Transverse colon (tissue), 4 donors: ENCODE data around the gene PBX1. TPM values are rescaled to one million over a fixed set of nuclear protein-coding genes. Genes with fewer than 3 reads are reported as not detected.

Experiments used
- DNase-seq: peaks from one replicate; pipeline ENCODE4 v3.0.0-alpha.2; 2019
- H3K27ac ChIP-seq, 4 donors: fragments of 200-600 bp; sonication (generic); 2 replicates each; pipeline ENCODE4 v1.5.1; 2016 to 2018; ENCODE audit warnings: inconsistent platforms in 4 of 4
- H3K27me3 ChIP-seq: fragments of 200-600 bp; sonication (generic); 2 replicates; pipeline ENCODE4 v1.5.1; 2017; ENCODE audit warnings: inconsistent platforms
- H3K36me3 ChIP-seq, 4 donors: fragments of 200-600 bp; sonication (generic); 2 replicates each; pipeline ENCODE4 v1.5.1; 2017 to 2019; ENCODE audit warnings: inconsistent platforms in 4 of 4
- H3K4me1 ChIP-seq, 4 donors: fragments of 200-600 bp; sonication (generic); 2 replicates each; pipeline ENCODE4 v1.5.1; 2017 to 2020; ENCODE audit warnings: inconsistent platforms in 4 of 4
- H3K4me3 ChIP-seq, 4 donors: fragments of 200-600 bp; sonication (generic); 1 replicate in 1 of 4; 2 replicates in 3 of 4; pipeline versions ENCODE4 v1.5.1 to v1.6.1; 2017 to 2019; ENCODE audit warnings: inconsistent platforms in 4 of 4
- H3K9me3 ChIP-seq, 2 donors: fragments of 200-600 bp; sonication (generic); 2 replicates each; pipeline ENCODE4 v1.5.1; 2017 to 2019; ENCODE audit warnings: inconsistent platforms in 2 of 2
- EP300 ChIP-seq: sonication (generic); formaldehyde crosslinking; IDR thresholded peaks from one replicate; pipeline ENCODE4 v1.6.1; 2017; ENCODE audit warnings: antibody characterized with exemption, low read depth
- POLR2A ChIP-seq: fragments of 450-650 bp; IDR thresholded peaks from one replicate; pipeline ENCODE4 v1.6.1; 2016; ENCODE audit warnings: antibody characterized with exemption, mild to moderate bottlenecking, moderate library complexity
- POLR2AphosphoS5 ChIP-seq, 3 donors: sonication (generic); formaldehyde crosslinking; IDR thresholded peaks; one replicate each; pipeline ENCODE4 v1.6.1; 2016; ENCODE audit warnings: antibody characterized with exemption in 3 of 3
- WGBS, 2 donors: methylation state at CpG; one replicate each; pipeline ENCODE4 v1.1.5; 2018; ENCODE audit warnings: low coverage in 1 of 2; 5-methylcytosine and 5-hydroxymethylcytosine counted together
- in situ Hi-C, 4 donors: fragments of 200-750 bp; cut with MboI; loops; one replicate each; pipeline versions ENCODE4 v1.15.0 to v1.15.1; 2017; ENCODE audit warnings: low sequenced_read_pairs in 3 of 4, low pct_ligation_motif_present in 1 of 4, low pct_unique_long_range_greater_than_20kb in 1 of 4
- intact Hi-C: fragments of 100-400 bp; cut with DNase I; formaldehyde crosslinking; loops from one replicate; pipeline ENCODE4 v1.15.1; 2023; ENCODE audit warnings: low total_unique reads
- total RNA-seq, 4 donors: library from RNA; depleted of rRNA; stranded (reverse); fragments of >200 nt; gene quantifications; one replicate each; pipeline ENCODE4 v1.1.0, GENCODE V29; 2016
- TF ChIP-seq, protein P1 (sequence below), 5 experiments: fragments of 200-600 bp in 3 of 5; fragments of 450-650 bp in 2 of 5; sonication (generic) in 3 of 5; IDR thresholded peaks; 1 replicate in 2 of 5; 2 replicates in 3 of 5; pipeline ENCODE4 v1.5.1; 2016 to 2017; ENCODE audit warnings: antibody characterized with exemption in 5 of 5, inconsistent platforms in 3 of 5, mild to moderate bottlenecking in 2 of 5, moderate library complexity in 1 of 5

The PBX1 gene
- total RNA-seq, 4 donors from 2014 or later, result 46.8 to 77.2 (median 50.7) TPM

GRCh38 chr1:164630626-164631396 is 71.8 kb downstream of the PBX1 start:
- 38 to 48% methylated on average over 3 of the region's 3 CpGs for WGBS, 2 donors
- H3K9me3 ChIP-seq, result no peaks in the 10 kb centered on the region
- TF ChIP-seq POLR2AphosphoS5 (IDR thresholded peaks at IDR 0.05), result no peak
- no peak for TF ChIP-seq POLR2A
- TF ChIP-seq, protein P1, sequence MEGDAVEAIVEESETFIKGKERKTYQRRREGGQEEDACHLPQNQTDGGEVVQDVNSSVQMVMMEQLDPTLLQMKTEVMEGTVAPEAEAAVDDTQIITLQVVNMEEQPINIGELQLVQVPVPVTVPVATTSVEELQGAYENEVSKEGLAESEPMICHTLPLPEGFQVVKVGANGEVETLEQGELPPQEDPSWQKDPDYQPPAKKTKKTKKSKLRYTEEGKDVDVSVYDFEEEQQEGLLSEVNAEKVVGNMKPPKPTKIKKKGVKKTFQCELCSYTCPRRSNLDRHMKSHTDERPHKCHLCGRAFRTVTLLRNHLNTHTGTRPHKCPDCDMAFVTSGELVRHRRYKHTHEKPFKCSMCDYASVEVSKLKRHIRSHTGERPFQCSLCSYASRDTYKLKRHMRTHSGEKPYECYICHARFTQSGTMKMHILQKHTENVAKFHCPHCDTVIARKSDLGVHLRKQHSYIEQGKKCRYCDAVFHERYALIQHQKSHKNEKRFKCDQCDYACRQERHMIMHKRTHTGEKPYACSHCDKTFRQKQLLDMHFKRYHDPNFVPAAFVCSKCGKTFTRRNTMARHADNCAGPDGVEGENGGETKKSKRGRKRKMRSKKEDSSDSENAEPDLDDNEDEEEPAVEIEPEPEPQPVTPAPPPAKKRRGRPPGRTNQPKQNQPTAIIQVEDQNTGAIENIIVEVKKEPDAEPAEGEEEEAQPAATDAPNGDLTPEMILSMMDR (IDR thresholded peaks at IDR 0.05), result no peak
- no peak for TF ChIP-seq EP300
- no peaks in the 10 kb centered on the region for H3K36me3 ChIP-seq
- no peak overlapping the region for H3K4me3 ChIP-seq
- intact Hi-C loops, result no loop called here
- H3K27ac ChIP-seq, result no peak overlapping the region
- DNase-seq, result no peak
- no peaks in the 10 kb centered on the region for H3K27me3 ChIP-seq
- peaks cover 8 to 37% (median 17%) of the 10 kb centered on the region in 4 donors for H3K4me1 ChIP-seq
- in situ Hi-C loops, result loop anchor here in 1 of 4 donors (25.0 kb wide), 1 partner anchor 156 kb away; no protein-coding TSS in a partner anchor

- Histone ChIP-seq H3K27me3 (no peaks in the 10 kb centered on the region), H3K36me3 (no peaks in the 10 kb centered on the region), H3K9me3 (no peaks in the 10 kb centered on the region), H3K27ac (no peak overlapping the region), H3K4me3 (no peak overlapping the region), H3K4me1 (peaks cover 17 to 42% (median 27%) of the 10 kb centered on the region in 4 donors)
- 68 to 82% methylated on average over 4 to 7 of the region's 7 CpGs for WGBS, 2 donors
- DNase-seq, result no peak
- intact Hi-C loops (no loop called here), in situ Hi-C loops (loop anchor here in 1 of 4 donors (25.0 kb wide), 1 partner anchor 156 kb away; no protein-coding TSS in a partner anchor)
- no peak for TF ChIP-seq POLR2AphosphoS5 (IDR thresholded peaks at IDR 0.05)
- TF ChIP-seq, protein P1 (IDR thresholded peaks at IDR 0.05), result no peak
- no peak for TF ChIP-seq POLR2A
- TF ChIP-seq EP300, result no peak
These were observed 72.8 kb downstream of the PBX1 start for GRCh38 chr1:164631751-164632150.

DNA sequence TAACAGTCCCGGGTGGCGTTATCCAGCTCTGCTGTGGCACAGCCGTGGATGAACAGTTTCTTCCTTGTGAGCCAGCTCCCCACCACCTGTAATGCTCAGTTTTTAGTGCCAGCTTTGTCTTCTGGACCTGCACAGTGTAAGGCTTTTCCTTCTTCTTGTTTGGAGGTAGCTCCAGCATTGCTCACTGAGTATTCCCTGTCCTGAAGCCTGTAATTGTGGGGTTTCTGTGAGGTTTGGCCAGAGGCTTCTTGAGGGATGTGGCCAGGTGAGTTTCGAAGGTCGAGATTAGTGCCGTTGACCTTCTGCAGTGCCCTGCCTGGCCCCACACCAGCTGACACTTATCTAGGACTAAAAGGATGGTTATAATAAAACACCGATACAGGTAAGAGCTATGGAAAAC is 75.0 kb downstream of the PBX1 start:
- TF ChIP-seq, protein P1 (IDR thresholded peaks at IDR 0.05), result no peak
- TF ChIP-seq POLR2A (no peak), EP300 (no peak), POLR2AphosphoS5 (IDR thresholded peaks at IDR 0.05) (no peak)
- no peaks in the 10 kb centered on the region for H3K9me3 ChIP-seq
- WGBS, 2 donors, result 57 to 63% methylated on average over 4 to 7 of the region's 7 CpGs
- peak overlapping the region in 3 of 4 donors; percentile 63 to 76 (median 68) for H3K27ac ChIP-seq
- no peaks in the 10 kb centered on the region for H3K36me3 ChIP-seq
- no peaks in the 10 kb centered on the region for H3K27me3 ChIP-seq
- no peak for DNase-seq
- H3K4me3 ChIP-seq, result no peak overlapping the region
- in situ Hi-C loops (loop anchor here in 1 of 4 donors (25.0 kb wide), 1 partner anchor 153 kb away; no protein-coding TSS in a partner anchor), intact Hi-C loops (no loop called here)
- peaks cover 14 to 54% (median 34%) of the 10 kb centered on the region in 4 donors for H3K4me1 ChIP-seq

DNA sequence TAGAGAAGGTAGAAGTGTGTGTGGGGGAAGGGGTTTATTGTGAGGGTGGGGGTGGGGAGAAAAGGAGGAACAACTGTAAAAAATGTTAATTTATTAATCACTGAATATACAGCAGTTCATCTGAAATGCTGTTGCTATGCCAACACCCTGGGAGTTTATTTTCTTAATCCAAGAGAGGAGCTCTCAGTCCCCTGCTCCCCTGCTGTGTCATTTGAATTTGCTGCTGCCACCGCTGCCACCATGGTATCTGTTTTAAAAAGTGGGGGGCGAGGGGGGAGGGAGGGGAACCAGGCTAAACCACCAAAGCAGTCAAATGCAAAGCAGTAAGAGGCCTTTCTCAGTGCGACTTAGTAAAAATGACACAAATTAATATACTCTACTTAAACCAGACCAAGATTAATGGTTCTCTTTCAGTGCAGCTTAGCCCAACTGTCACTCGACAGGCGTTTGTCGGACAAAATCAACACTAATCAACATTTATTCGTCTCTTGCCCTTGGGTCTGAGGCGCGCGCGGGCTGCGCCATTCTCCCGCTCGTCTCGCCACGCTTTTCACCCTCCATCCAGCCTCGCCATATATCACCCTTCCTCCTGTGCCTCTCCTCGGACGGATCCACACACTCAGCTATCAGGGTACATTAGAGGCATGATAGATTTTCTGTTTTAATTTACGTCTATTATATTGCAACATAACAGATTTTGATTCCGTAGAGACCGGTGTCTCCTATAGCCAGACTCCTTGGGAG is 76.2 kb downstream of the PBX1 start:
- Histone ChIP-seq H3K4me1 (peaks cover 14 to 54% (median 34%) of the 10 kb centered on the region in 4 donors), H3K36me3 (no peaks in the 10 kb centered on the region), H3K27me3 (no peaks in the 10 kb centered on the region), H3K9me3 (no peaks in the 10 kb centered on the region), H3K4me3 (no peak overlapping the region), H3K27ac (peak overlapping the region; percentile 63 to 76 (median 66))
- no peak for TF ChIP-seq POLR2AphosphoS5 (IDR thresholded peaks at IDR 0.05)
- no peak for TF ChIP-seq EP300
- no peak for TF ChIP-seq POLR2A
- TF ChIP-seq, protein P1 (IDR thresholded peaks at IDR 0.05), result no peak
- intact Hi-C loops (no loop called here), in situ Hi-C loops (loop anchor here in 1 of 4 donors (25.0 kb wide), 1 partner anchor 152 kb away; no protein-coding TSS in a partner anchor)
- DNase-seq, result no peak
- WGBS, 2 donors, result 80 to 86% methylated on average over 10 to 22 of the region's 22 CpGs
